GM18520 (cell line): ENCODE data around the gene ATP13A3.

ENCODE experiments used
- ATAC-seq: cut with Tn5 transposase; IDR thresholded peaks from one replicate; pipeline ENCODE4 v1.9.1; 2021; ENCODE audit not compliant: unreplicated experiment

ATP13A3 gene

DNA sequence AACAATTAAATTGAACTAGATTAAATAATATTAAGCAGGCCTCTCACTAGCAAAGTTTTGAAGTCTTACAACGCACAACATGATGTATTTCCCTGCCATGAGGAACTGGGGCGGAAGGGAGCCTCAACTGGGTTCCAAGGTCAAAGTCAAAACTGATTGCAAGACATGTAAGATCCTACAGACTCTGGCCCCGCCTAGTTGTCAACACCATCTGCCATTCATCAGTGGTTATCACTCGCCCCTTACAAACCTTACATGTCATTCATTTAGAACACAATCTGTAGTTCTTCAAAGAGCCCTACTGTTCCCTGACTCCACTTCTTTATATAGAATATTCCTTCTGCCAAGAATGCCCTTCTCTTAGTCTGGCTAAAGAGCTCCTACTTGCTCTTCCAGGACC, 10.0 kb downstream of the ATP13A3 start:
- no peak for ATAC-seq

- no peak for ATAC-seq
Observed at GRCh38 chr3:194475978-194476377, 10.8 kb downstream of the ATP13A3 start.

GRCh38 chr3:194475138-194475932, 11.5 kb downstream of the ATP13A3 start:
- no peak for ATAC-seq

DNA sequence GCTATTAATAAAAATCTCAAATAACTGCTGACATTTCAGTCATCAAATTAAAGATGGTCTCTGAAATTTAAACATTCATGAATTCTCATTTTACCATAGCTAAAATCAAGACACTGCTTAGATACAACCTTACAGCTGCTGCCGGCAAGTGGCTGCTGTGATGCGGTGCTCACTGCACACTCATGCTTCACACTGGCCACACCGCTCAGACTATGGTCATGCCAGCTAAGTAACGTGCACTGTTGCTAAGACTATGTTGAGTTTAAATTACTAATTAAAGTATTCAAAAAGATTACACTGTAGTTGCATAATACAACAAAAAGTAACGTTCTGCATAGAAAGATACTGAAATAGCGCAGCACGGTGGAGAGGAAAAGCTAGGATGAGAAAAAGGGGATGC, 12.1 kb downstream of the ATP13A3 start:
- no peak for ATAC-seq

DNA sequence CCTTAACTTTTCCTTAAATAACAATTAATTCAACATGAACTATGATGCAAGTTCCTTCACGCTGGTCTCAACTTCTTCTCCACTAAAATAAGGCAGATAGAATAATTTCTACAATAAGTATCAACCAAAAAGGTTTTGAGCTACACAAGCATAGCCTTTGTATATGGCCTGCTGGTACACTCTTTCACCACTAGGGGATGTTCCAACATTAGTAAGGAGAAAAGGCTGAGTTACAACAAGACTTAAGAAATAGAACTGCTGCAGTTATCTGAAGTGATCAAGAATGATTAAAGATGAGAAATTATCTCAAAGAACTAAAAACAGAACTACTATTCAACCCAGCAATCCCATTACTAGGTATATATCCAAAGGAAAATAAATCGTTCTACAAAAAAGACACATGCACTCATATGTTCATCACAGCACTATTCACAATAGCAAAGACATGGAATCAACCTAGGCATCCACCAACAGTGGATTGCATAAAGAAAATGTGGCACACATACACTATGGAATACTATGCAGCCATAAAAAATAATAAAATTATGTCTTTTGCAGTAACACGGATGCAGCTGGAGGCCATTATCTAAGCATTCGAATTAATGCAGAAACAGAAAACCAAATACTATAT, 14.4 kb downstream of the ATP13A3 start:
- ATAC-seq, result peak; percentile 58

DNA sequence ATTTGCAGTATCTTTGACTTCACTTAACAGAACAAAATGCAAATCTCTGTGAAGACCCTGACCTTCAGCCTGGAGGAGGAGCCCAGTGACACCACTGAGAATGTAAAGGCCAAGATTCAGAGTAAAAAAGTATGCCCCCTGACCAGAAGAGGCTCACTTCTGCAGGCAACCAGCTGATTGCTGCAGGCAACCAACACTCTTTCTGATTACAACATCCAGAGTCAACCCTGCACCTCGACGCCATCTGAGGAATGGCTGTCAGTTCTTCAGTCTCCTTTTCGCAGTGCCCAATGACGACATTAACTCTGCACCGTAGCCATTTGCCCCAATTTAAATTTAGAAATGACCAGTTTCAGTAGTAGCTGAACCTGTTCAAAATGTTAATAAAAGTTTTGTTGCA, 14.9 kb downstream of the ATP13A3 start:
- ATAC-seq, result no peak

- ATAC-seq, result no peak
Observed at GRCh38 chr3:194470615-194471014, 16.2 kb downstream of the ATP13A3 start.

DNA sequence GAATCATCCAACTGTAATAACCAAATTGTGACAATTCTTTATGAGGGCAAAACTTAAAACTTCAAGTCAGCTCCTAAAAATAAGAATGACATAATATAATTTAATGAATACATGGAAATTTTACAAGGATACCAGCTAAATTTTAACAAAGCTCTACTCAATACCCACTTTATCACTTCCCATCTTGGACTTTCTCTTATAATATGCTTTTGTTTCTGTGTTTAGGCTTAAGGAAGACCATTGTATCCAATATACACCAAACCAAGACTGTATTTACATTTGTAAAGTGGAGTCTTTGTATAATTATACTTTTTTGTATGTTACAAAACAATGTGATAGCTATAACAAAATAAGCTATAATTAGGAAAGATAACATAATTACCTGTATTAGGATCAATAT, 16.8 kb downstream of the ATP13A3 start:
- ATAC-seq, result no peak

GRCh38 chr3:194468086-194468485, 18.7 kb downstream of the ATP13A3 start:
- no peak for ATAC-seq

GRCh38 chr3:194466761-194467356, 19.9 kb downstream of the ATP13A3 start:
- ATAC-seq, result no peak

DNA sequence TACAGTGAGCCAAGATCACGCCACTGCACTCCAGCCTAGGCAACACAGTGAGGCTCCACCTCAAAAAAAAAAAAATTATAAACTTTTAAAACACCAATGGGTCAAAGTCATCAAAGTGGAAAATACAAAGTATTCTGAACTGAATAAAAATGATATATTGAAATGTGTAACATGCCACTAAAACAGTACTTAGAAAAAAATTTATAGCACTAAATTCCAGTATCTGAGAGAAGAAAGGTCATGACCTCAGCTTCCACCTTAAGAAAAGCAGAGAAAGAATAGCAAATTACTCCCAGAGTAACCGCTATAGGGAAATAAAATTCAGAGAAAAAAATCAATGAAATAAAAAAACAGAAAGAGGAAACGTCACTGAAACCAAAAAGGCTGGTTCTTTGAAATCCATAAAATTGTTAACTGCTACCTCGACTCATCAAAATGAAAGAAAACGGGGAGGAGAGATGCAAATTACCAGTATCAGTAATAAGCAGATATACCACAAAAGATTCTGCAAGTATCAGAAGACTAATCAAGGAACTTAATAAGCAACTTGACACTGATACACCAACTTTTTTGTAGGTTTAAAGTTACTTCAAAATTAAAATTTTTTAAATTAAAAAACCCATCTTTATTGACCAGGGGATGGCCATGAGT, 20.8 kb downstream of the ATP13A3 start:
- ATAC-seq, result no peak

- no peak for ATAC-seq
Observed at GRCh38 chr3:194465246-194465645, 21.6 kb downstream of the ATP13A3 start.

GRCh38 chr3:194464692-194465091, 22.1 kb downstream of the ATP13A3 start:
- no peak for ATAC-seq

- no peak for ATAC-seq
Observed at GRCh38 chr3:194462936-194463335, 23.9 kb downstream of the ATP13A3 start.

- ATAC-seq, result no peak
Observed at GRCh38 chr3:194460566-194460965, 26.2 kb downstream of the ATP13A3 start.

DNA sequence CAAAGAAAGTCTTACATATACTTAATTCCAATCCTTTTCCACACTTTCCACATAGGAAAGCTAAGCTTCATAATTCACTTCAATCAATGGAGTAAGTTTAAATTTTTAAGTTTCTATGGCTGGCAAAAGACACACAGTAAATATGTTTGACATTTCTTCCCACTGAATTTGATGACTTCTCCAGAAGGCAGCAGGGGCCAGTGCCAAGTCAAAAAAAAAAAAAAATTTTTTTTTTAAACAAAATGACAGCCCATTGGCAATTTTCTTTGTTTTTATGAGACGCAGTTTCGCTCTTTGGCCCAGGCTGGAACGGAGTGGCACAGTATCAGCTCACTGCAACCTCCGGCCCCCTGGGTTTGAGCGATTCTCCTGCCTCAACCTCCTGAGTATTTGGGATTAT, 28.7 kb downstream of the ATP13A3 start:
- no peak for ATAC-seq

- no peak for ATAC-seq
Observed at GRCh38 chr3:194455481-194455880, 31.3 kb downstream of the ATP13A3 start.

DNA sequence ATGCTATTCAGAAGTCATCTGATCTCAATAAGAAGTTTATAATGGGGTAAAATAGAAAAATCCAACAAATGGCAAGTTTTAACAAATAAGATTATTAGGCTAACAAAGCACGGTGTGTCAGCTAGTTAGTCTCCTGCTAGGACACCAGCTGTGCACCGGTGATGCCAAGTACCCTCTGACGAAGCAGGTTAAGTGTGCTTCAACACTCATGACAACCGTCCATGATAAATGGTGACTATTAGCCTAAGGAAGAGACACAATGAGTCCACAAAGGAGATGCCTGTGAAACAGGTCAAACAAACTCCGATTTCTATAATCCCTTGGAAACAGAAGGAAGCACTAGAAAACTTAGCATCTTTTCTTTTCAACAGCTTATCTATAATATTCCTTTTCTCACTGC, 36.5 kb downstream of the ATP13A3 start:
- no peak for ATAC-seq

DNA sequence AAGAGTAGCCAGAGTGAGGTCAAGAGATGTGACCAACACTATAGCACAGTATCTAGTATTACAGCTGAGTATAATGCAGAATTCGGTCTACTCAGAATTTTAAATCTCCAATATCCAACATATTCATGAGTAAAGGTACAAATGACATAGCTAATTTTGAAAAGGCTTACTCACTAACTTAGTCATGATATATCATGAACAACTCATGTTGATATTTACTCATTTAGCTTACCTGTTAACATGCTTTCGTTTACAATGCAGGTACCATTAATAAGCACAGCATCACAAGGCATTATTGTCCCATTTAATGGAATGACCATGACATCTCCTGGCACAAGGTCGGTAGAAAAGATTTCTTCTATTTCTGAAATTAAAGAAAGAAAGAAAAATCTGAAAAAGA, 36.9 kb downstream of the ATP13A3 start:
- ATAC-seq, result no peak

DNA sequence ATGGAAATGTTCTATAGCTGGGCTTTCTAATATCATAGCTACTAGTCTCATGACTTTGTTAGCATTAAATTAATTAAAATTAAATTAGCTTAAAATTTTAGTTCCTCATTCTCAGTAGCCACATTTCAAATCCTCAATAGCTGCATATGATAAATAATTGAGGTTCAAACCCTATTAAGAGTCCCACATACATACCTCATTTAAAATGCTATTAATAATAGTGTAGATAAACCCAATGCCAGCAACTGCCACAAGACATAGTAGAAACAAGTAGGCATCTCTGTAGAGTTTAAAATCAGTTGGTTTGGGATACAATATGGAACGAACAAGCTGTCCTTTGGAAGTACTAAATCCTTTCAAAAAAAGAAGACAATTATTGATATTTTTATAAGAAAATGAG, 39.1 kb downstream of the ATP13A3 start:
- ATAC-seq, result no peak

DNA sequence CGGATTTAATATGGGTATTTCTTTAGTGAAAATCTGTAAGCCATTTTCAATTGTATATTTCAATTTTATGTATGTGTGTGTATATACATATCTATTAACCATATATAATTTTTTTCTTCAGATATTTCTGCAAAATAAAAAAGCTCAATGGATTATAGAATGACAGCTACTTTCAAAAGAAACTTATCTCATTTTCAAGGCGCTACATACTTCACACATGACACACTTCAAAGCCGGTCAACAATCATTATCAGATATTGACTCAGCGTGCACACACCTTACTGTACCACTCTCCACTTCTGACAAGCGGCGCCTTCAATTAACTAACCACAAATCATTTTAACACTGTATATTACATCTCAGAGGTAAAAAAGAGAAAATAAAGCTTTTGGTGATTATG, 39.6 kb downstream of the ATP13A3 start:
- no peak for ATAC-seq

DNA sequence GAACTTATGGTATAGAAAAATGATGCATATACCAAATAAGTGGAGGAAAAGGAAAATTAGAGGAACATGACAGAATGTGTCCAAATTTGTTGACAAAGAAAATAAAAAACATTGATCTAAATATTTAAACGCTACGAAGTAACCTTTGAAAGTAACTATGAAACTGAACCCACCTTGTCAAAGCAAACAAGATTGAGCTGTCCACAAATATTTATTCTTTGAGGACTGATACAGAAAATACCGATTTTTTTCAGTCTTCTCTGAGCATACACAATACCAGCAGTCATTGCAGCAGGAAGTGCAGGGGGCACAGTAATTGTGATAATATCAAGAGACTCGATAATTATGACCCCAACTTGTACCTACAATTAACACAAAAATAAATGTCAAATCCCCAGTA, 40.0 kb downstream of the ATP13A3 start:
- no peak for ATAC-seq
